HG03565 (cell line): ENCODE measurements around the gene UST.

Source experiments
- ATAC-seq: cut with Tn5 transposase; IDR thresholded peaks from one replicate; pipeline ENCODE4 v1.9.1; 2021; ENCODE audit warnings: mild to moderate bottlenecking, moderate library complexity; ENCODE audit not compliant: unreplicated experiment

UST gene, protein sequence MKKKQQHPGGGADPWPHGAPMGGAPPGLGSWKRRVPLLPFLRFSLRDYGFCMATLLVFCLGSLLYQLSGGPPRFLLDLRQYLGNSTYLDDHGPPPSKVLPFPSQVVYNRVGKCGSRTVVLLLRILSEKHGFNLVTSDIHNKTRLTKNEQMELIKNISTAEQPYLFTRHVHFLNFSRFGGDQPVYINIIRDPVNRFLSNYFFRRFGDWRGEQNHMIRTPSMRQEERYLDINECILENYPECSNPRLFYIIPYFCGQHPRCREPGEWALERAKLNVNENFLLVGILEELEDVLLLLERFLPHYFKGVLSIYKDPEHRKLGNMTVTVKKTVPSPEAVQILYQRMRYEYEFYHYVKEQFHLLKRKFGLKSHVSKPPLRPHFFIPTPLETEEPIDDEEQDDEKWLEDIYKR

DNA sequence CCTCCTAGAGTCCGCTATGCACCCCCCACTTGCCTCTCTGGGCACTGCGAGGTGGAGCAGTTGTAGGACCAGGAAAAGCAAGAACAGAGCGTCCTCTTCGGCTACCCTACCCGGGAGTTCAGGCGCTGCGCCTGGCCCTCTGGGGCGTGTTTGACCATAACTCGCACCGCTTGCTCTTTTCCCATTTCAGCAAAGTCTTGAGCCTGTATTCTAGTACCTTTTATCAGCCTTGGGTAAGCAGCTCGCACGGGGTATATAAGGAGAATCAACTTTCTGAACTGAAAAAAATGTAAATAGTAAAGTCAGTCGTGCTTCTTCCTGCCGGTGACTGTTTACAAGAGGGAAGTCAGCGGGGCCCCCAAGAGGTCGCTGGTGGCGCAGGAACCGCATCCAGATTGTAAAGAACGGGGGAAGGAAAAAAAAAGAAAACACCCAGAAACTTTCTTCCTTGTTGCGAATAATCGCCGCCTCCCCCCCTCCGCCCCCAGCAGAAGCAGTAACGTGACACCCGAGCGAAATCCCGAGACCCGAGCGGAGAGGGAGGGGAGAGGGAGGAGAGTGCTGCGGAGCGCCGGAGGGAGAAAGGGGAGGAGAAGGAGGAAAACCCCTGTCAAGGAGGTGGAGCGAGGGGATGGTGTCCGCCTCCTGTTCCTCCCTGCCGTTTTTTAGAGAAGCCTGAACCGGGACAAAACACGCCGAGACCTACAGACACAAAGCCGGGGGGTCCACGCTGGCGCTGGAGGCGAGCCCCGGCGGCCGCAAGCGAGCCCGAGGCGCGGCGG is at the start of gene UST:
TSS of gene UST (plus strand) at position 668 of the 782 bp plus-strand sequence. CDS start 401 bp downstream, outside the sequence.
- no peak for ATAC-seq

- ATAC-seq = no peak
These were observed 48.9 kb upstream of the UST start for GRCh38 chr6:148697895-148698440.

DNA sequence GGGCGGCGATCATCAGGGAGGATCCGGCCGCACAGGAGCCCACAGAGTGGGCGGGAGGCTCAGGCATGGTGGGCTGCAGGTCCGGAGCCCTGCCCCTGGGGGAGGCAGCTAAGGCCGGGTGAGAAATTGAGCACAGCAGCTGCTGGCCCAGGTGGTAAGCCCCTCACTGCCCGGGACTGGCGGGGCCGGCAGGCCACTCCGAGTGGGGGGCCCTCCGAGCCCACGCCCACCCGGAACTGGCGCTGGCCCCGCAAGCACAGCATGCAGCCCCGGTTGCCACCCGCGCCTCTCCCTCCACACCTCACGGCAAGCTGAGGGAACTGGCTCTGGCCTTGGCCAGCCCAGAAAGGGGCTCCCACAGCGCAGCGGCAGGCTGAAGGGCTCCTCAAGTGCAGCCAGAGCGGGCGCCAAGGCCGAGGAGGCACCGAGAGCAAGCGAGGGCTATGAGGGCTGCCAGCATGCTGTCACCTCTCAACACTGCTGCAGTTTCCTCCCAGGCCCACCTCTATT is 48.1 kb upstream of the UST start:
- no peak for ATAC-seq

GRCh38 chr6:148700047-148700715 is 46.6 kb upstream of the UST start:
- no peak for ATAC-seq

GRCh38 chr6:148700741-148701311 is 46.0 kb upstream of the UST start:
- ATAC-seq = peak; percentile 61

DNA sequence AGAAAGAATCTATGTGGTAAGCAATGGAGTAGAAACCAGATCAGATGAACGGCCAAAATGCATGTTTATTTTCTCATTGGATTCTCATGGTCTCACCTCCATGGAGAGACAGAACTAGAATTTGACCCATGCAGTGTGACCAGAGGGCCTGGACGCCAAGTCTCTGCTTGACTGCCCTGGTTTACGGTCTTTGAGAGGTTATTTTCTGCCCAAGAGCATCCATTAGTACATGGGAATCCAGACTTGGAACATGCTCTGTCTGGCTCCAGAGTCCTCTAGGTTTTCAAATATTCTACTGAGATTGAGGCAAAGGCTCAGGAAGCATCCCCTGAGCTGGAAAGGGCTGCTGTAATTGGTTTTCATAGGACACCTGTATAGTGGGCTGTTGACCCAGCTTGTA is 45.5 kb upstream of the UST start:
- no peak for ATAC-seq

DNA sequence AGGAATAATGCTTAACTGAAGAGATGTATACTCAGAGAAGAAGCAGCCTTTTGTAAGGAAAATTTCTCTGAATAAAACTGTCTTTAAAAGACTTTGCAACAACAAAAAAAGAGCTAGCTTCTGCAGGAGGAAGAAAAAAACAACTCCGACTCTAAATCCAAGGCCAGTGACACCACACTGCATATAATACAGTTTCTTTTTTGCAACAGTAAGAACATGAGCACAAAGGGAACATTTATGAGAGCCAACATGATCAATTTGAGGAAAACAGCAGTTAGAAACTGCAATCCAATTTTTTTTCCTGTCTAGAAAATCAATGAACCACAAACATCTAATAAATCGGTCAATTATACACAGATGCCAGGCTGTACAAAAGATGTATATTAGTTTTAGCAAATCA is 42.9 kb upstream of the UST start:
- ATAC-seq = no peak

GRCh38 chr6:148704400-148705246 is 42.2 kb upstream of the UST start:
- no peak for ATAC-seq

GRCh38 chr6:148708707-148709106 is 38.1 kb upstream of the UST start:
- no peak for ATAC-seq

DNA sequence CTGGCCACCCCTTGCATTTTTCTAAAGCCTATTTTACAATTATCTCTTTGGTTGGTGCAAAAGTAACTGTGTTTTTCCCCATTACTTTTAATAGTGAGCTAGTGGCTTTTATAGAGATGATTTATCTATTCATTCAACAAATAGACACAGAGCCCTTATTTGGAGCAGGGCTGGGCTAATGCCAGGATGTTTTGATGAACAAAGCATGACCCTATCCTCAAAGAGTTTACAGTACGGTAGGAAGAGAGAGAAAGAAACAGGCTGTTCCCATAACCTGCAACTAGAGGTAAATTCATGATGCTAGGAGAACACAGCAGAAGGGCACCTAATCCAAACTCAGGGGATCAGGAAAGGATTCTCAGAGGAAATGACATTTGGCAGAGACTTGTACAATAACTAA is 37.3 kb upstream of the UST start:
- ATAC-seq = no peak

- ATAC-seq = no peak
These were observed 34.8 kb upstream of the UST start for GRCh38 chr6:148711833-148712654.

DNA sequence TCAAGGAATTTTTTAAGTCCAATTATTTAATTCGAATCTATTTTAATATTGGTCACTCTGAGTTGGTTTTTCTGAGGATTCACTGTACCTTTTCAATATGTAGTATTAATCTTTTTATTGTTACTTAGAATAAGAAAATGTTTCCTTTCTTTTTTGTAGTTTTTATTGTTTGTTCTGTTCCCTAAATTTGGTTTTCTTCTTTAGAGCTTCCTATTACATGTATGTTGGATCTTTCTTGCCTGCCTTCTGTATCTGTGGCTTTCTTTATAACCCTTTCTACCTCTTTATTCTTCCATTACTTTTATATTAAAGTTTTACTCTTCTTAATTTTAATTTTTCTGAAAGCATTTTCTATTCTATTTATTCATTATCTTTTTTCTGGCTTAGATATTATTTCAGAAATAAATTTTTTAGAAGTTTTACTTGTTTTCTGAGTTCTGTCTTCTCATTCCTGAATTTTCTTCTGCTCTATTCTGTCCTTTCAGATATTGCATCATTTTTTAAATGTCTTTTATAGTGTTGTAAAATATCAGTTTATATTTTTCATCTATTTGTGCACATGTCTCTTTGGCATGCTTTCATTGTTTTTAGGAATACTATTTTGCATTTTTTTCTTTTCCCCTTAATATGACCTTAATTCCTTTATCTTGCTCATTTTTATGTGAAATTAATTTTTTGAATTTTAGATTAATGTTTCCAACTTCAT is 33.6 kb upstream of the UST start:
- no peak for ATAC-seq

GRCh38 chr6:148713921-148714320 is 32.9 kb upstream of the UST start:
- ATAC-seq = no peak

- no peak for ATAC-seq
These were observed 30.0 kb upstream of the UST start for GRCh38 chr6:148716811-148717210.

- ATAC-seq = no peak
These were observed 26.4 kb upstream of the UST start for GRCh38 chr6:148720406-148720805.

DNA sequence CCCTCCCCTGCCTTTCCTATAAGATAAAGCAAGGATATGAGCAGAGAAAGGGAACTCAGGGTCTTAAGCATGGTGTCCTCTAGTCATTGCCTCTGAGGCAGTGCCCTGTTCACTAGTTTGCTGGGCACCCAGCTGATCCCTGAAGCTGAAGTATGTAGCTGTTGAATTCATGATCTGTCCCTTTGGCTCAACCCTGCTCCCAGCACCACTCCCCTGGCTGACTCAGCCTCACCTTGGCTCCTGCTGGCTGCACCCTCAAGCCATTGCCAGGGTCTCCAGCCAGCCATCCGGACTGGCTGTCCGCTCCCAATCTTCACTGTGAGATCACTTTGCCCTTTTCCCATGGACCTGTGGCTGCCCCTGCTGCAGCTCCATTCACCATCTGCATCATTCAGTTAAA is 25.9 kb upstream of the UST start:
- ATAC-seq = no peak

DNA sequence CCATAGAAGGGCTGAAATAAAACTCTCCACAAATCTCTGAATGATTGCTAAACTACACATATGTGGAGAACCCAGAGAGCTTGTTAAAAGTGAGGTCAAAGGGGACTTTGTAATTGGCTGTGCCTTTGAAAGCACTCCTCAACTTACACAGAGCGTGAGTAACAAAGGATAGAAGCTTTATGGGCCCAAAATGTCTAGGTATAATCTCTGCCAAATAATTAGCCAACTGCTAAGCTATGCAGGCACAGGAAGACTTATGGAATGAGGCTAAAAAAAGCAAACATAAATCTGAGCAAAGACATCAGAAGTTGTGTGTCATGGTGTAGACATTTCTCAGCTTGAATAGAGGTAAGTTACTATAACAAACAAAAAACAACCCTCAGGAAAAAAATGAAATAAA is 23.3 kb upstream of the UST start:
- no peak for ATAC-seq

- ATAC-seq = no peak
These were observed 22.4 kb upstream of the UST start for GRCh38 chr6:148724428-148724827.
